Prostate gland (tissue), 2 donors: ENCODE data around the gene ISOC2. TPM values are rescaled to one million over a fixed set of nuclear protein-coding genes. Genes with fewer than 3 reads are reported as not detected.
A peak's percentile ranks its signal among the peaks of the same experiment; 100 is the strongest.

Source experiments
- DNase-seq: peaks from one replicate; pipeline ENCODE4 v3.0.0-alpha.2; 2019; ENCODE audit warnings: low spot score
- H3K27ac ChIP-seq, 2 donors: fragments of 200-600 bp; sonication (generic); 2 replicates each; pipeline ENCODE4 v1.5.1; 2017 to 2019
- H3K27me3 ChIP-seq: fragments of 200-600 bp; sonication (generic); replicated peaks from 2 replicates; pipeline ENCODE4 v1.5.1; 2019; ENCODE audit not compliant: insufficient read depth
- H3K36me3 ChIP-seq, 2 donors: fragments of 200-600 bp; sonication (generic); 1 replicate in 1 of 2; 2 replicates in 1 of 2; pipeline versions ENCODE4 v1.5.1 to v1.8.1; 2017 to 2019
- H3K4me1 ChIP-seq: fragments of 200-600 bp; sonication (generic); replicated peaks from 2 replicates; pipeline ENCODE4 v1.5.1; 2019
- H3K4me3 ChIP-seq, 2 donors: fragments of 200-600 bp; sonication (generic); 2 replicates each; pipeline ENCODE4 v1.5.1; 2017 to 2019
- H3K9me3 ChIP-seq: fragments of 200-600 bp; sonication (generic); 2 replicates; pipeline ENCODE4 v1.5.1; 2017
- CTCF ChIP-seq, 4 experiments: fragments of 200-600 bp in 2 of 4; fragments of 450-650 bp in 2 of 4; sonication (generic) in 2 of 4; IDR thresholded peaks; 1 replicate in 3 of 4; 2 replicates in 1 of 4; pipeline ENCODE4 v1.5.1; 2016 to 2019; ENCODE audit warnings: antibody characterized with exemption in 4 of 4, mild to moderate bottlenecking in 2 of 4, moderate library complexity in 2 of 4
- POLR2A ChIP-seq: fragments of 450-650 bp; IDR thresholded peaks from one replicate; pipeline ENCODE4 v1.6.1; 2016; ENCODE audit warnings: antibody characterized with exemption, mild to moderate bottlenecking
- POLR2AphosphoS5 ChIP-seq: sonication (generic); formaldehyde crosslinking; IDR thresholded peaks from one replicate; pipeline ENCODE4 v1.6.1; 2017; ENCODE audit warnings: antibody characterized with exemption
- WGBS: methylation state at CpG from one replicate; pipeline ENCODE4 v1.1.5; 2018; 5-methylcytosine and 5-hydroxymethylcytosine counted together
- intact Hi-C: fragments of 100-400 bp; cut with DNase I; formaldehyde crosslinking; loops from one replicate; pipeline ENCODE4 v1.14.2; 2022
- total RNA-seq, 2 donors: library from RNA; depleted of rRNA; stranded (reverse); fragments of >200 nt; gene quantifications; one replicate each; pipeline ENCODE4 v1.1.0, GENCODE V29; 2016

ISOC2 gene
- total RNA-seq, 2 donors from 2014 or later: 85.1 to 117 TPM

- no peak for DNase-seq
- H3K9me3 ChIP-seq: no peaks in the 10 kb centered on the region
- 40% methylated on average over 37 of the region's 38 CpGs for WGBS
- peak overlapping the region in 1 of 2 donors; percentile 18 for H3K27ac ChIP-seq
- H3K4me3 ChIP-seq: no peak overlapping the region
- no peaks in the 10 kb centered on the region for H3K4me1 ChIP-seq
- TF ChIP-seq POLR2A (no peak), POLR2AphosphoS5 (no peak), CTCF (IDR thresholded peaks at IDR 0.05) (no peak)
- no peaks in the 10 kb centered on the region for H3K27me3 ChIP-seq
- no peaks in the 10 kb centered on the region for H3K36me3 ChIP-seq
- intact Hi-C loops: no loop called here
These were observed 32.3 kb upstream of the ISOC2 start for GRCh38 chr19:55493645-55494171.

- no peak for TF ChIP-seq CTCF (IDR thresholded peaks at IDR 0.05)
- TF ChIP-seq POLR2AphosphoS5: no peak
- no peak for TF ChIP-seq POLR2A
- Histone ChIP-seq H3K4me3 (no peak overlapping the region), H3K27me3 (no peaks in the 10 kb centered on the region), H3K36me3 (no peaks in the 10 kb centered on the region), H3K27ac (peak overlapping the region in 1 of 2 donors; percentile 18), H3K9me3 (no peaks in the 10 kb centered on the region), H3K4me1 (no peaks in the 10 kb centered on the region)
- intact Hi-C loops: no loop called here
- 41% methylated on average over 18 of the region's 18 CpGs for WGBS
- DNase-seq: no peak
These were observed 31.7 kb upstream of the ISOC2 start for GRCh38 chr19:55493052-55493644.

GRCh38 chr19:55492362-55492944, 31.0 kb upstream of the ISOC2 start:
- H3K36me3 ChIP-seq: no peaks in the 10 kb centered on the region
- no peaks in the 10 kb centered on the region for H3K4me1 ChIP-seq
- no peak overlapping the region for H3K4me3 ChIP-seq
- no peaks in the 10 kb centered on the region for H3K9me3 ChIP-seq
- no peak overlapping the region for H3K27ac ChIP-seq
- H3K27me3 ChIP-seq: no peaks in the 10 kb centered on the region
- DNase-seq: no peak
- intact Hi-C loops: no loop called here
- TF ChIP-seq CTCF (IDR thresholded peaks at IDR 0.05) (no peak), POLR2AphosphoS5 (no peak), POLR2A (no peak)
- WGBS: 31% methylated on average over 12 of the region's 12 CpGs

GRCh38 chr19:55491546-55492360, 30.3 kb upstream of the ISOC2 start:
- no peaks in the 10 kb centered on the region for H3K27me3 ChIP-seq
- intact Hi-C loops: no loop called here
- H3K4me3 ChIP-seq: no peak overlapping the region
- WGBS: 56% methylated on average over 24 of the region's 24 CpGs
- H3K27ac ChIP-seq: no peak overlapping the region
- TF ChIP-seq POLR2AphosphoS5 (no peak), CTCF (IDR thresholded peaks at IDR 0.05) (no peak), POLR2A (no peak)
- H3K4me1 ChIP-seq: no peaks in the 10 kb centered on the region
- H3K9me3 ChIP-seq: no peaks in the 10 kb centered on the region
- no peaks in the 10 kb centered on the region for H3K36me3 ChIP-seq
- no peak for DNase-seq
